Stimulated activated CD4-positive, alpha-beta T cell treated with anti-CD3 and anti-CD28 coated beads, Interleukin-12 subunit alpha, Interleukin-12 subunit beta, amount 100 ng/mL, for 24 hours (primary cell): ENCODE data around the gene PPP2R5C.

Experiments
- DNase-seq, 2 experiments: peaks; one replicate each; pipeline ENCODE4 v3.0.0-alpha.2; 2020; ENCODE audit warnings: low read depth in 2 of 2

Gene PPP2R5C

DNA sequence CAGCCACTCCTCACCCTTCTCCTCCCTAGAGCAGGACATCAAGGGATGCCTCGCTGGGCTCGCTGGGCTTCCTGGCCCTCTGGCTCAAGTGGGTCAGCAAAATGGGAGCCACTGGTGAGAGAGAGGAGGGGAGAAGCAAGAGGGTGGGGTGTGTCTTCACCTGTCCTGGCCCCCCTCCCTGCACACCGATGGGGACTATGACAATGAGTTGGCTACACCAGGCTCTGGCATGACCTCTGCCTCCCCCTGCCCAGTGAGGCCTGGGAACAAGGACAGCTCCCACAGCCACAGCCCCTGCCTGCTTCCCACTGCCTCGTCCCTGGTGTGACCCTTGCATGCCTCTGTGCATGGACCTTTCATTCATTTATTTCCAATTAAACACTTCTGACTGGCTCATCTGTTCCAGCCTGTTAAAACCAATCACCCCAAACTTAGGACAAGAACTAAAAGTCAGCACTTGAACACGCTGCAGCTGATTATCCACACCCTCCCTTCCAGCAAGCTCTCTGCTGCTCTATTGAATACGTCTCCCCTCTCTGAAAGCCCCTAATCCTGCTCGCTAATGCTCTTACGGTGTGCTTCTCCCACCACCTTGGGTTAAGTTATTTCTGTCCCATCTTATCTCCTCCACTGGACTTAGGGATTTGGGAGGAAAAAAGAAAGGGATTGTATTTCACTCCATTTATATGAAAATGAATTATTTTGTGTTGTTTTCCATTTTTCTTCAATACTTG is 5.8 kb upstream of the PPP2R5C start:
- DNase-seq = no peak

DNA sequence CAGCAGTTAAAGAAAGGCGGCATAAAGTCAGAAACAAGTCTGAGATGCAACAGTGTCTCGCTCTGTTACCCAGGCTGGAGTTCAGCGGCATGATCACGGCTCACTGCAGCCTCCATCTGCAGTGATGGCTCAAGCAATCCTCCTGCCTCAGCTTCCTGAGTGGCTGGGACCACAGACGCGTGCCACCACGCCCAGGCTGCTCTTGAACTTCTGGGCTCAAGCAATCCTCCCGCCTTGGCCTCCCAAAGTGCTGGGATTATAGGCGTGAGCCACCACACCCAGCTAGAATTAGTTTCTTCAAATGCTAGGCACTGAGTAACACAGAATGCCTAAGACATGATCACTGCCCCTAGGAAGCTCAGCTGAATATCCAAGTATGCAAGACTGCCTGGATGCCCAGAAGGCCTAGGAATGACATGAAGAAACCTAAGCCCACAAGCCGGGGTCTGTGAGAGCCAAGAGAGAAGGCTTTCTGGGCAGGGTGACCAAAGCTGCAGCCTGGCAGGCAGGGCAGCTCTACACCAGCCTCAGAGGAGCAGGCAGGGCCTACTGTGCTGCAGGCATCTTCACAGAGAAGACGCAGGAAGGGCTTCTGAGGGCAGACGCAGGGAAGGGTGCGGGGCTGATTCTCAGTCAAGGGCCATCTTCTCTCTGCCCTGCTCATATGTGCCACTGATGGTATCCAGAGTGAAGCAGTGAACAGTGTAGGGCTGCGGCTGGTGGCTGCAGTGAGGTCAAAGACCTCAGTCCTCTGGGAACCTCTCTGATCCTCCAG is 4.3 kb upstream of the PPP2R5C start:
- DNase-seq = no peak

DNA sequence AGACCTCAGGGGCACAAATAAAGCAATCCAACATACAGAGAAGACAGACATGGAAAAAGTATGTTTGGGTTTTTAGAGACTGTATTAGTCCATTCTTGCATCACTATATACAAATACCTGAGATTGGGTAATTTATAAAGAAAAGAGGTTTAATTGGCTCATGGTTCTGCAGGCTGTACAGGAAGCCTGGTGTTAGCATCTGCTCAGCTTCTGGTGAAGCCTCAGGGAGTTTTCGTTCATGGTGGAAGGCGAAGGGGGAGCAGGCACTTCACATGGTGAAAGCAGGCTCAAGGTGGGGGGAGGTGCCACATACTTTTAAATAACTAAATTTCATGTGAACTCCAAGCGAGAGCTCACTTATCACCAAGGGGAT is 3.7 kb upstream of the PPP2R5C start:
- DNase-seq = no peak

DNA sequence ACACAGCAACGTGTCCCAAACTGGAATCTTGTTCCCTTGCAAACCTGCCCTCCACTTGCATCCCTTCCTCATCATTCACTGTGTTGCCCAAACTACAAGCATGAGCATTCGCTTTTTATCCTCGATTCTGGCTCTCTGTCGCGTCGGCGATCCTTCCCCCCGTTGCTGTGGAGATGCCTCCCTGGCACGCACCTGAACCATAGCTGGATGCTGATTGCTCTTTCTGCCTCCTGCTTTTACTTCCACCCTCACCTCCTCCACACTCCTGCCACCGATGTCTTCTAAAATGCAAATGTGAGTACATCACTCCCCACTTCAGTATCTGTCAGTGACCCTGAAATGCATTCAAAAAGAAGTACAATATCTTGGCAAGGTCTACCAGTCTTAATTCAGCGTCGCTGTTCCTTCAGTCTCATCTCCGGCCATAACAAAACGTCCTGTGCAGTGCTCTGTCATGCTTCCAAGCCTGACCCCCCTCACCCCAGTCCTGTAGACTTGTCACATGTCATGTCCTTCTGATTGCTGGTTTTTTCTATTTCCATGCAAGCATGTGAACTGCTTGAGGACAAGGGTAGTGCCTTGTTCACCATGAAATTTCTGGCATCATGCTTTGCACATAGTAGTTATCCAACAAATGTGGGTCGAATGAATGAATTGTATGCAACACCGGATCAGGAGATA is 2.5 kb upstream of the PPP2R5C start:
- no peak for DNase-seq

DNA sequence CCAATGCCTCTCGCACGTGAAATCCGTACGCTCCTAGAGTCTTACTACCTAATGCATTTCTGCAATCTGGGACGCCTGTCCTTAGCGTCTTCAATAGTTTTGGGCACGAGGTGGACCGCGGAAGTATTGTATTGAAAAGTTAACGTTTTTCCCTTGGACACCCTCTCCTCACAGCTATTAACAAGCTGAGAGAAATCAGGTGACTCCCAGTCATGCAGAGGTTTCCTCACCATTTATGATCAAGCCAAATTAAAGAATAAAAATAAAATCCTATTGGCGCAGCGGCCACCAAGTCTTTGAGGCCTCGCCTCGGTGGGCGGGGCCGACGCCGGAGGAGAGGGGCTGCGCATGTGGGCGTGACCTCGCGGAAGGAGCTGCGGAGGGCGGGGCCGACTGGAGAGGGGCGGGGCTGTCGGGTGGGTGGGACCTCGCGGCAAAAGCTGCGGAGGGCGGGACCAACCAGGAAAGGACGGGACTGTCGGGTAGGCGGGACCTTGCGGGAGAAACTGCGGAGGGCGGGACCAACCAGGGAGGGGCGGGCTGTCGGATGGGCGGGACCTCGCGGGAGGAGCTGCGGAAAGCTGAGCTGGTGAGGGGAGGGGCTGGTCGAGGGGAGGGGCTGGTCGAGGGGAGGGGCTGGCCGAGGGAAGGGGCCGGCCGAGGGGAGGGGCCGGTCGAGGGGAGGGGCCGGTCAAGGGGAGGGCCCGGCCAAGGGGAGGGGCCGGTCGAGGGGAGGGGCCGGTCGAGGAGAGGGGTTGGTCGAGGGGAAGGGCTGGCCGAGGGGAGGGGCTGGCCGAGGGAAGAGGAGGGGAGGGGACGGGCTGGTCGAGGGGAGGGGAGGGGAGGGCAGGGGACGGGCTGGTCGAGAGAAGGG is 1.1 kb upstream of the PPP2R5C start:
- peak; percentile 95 for DNase-seq

DNA sequence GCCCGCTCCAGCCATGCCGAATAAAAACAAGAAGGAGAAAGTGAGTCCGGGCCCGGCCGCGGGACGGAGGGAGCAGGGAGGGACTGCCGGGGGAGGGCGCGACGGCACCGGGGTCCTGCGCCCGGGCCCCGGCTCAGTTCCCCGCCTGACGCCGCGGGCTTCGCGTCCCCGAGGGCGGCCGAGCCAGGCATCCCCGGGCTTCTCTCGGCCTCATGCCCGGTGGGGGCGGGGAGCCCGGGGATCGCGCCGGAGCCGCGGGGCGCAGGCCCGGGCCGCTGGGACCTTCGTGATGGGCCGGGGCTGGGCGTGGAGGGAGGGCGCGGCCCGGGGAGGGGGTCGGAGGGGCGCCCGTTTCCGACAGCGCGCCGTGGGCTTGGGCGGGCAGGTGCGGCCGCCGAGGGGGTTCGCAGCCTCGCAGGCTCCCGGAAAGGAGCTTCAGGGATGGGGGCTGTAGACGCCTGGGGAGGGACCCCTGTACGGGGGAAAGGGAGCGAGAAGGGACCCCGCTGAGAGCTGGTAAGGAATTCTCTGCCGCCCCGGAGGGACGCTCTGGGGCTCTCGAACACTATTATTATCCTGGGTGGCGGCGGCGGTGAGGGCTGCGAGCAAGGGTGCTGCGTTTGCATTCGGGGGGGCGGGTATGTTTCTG is 496 bp downstream of the PPP2R5C start:
- no peak for DNase-seq

DNA sequence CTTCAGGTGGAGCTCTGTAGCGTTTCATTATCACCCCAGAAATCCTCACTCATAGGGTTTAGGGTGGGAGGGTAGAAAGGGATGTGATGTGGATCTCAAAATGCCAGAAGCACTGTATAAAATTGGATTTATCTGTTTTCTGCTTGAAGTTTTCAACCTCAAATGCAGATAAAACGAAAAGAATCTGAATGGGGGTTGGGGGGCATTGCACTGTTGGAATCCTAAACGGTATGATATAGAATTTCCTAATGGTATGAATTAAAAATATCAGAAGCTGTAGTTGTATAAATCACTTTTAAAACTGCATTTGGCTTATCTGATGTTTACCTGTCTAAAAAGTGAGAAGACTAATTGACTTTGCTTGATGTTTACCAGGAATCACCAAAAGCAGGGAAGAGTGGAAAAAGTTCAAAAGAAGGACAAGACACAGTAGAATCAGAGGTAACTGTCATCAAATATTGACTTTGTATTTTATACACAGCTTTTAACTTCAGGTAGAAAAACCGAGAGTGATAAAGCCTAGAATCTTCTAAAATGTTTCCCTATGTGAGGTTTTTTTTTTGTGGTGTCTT is 1.1 kb downstream of the PPP2R5C start:
- no peak for DNase-seq

DNA sequence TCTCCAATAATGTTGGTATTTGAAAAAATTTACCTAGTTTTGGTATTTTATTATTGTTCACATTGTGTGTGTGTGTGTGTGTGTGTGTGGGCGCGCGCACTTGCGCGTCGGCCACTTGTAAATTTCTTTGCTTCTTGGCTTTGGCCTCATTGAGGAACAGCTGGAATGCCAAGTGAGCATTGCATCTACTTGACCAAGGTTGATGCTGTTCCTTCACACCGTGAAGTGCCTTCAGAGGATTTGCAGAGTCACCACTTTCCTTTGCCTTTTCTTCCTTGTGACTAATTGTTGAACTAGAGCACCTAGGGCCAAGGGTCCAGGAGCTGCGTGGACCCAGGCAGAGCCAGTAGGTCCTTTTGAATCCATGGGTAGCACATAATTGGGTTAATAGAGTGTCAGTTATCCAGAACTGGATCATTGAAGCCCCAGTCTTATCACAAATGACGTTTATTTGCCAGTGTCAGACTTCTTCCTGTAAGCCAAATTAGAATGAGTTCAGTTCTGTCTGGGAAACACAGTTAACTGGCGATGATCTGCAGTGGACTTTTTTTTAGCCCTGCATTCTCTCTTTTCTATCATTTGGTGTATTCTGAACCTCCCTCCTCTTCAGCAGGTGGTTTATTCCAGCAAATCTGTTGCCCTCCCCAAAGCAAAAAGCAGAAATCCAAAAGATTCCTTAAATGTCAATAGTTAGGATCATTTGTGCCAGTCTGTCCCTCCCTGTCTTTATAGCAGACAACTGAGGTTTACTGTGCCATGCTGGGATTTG is 2.6 kb downstream of the PPP2R5C start:
- no peak for DNase-seq

DNA sequence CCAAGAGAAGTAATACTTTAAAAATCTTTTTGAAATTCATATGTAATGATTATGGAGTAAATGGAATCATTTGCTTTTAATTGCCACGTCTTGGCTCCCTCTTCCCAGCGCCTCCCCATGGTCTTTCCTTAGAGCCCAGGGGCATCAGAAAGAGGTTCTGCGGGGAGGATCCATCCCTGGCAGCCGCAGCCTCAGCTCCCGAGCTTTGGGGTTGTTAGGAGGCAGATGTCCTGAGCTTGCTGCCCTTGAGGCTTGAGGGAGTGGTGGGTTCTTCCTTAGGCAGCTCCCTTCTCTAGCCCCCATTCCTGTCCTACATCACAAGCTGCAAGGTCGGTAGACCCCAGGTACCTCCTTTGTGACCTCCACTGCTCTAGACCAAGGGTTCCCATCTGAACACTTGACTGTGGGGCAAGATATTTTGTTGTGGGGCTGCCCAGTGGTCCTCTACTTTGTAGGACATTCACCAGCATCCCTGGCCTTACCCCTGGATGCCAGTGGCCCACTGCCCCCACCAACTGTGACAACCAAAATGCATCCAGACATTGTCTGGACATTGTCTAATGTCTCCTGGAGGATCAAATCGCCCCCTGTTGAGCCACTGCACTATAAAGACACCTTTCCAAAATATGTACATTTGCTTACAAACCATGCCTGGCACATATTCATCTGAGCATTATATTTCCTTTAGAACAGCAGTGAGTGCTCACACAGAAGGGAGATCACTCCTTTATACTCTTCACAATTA is 6.3 kb downstream of the PPP2R5C start:
- DNase-seq = no peak

DNA sequence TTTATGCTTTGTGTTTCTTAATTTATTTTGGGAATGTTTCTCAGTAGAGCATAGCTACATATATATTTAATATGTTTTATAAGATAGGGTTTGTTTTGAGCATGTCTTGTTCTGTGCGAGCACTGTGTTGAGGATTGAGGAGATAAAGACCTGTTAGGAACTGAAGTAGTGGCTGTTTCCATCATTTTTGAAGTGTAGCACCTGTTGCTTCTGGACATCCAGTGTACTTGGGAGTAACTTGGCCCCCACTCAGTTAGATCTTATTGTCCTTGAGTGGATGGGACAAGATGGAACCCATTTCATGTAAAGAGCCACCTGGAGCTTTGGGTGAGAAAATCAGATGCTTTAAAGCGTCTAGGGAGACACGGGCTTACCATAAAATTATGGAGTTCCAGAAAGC is 8.7 kb downstream of the PPP2R5C start:
- no peak for DNase-seq

DNA sequence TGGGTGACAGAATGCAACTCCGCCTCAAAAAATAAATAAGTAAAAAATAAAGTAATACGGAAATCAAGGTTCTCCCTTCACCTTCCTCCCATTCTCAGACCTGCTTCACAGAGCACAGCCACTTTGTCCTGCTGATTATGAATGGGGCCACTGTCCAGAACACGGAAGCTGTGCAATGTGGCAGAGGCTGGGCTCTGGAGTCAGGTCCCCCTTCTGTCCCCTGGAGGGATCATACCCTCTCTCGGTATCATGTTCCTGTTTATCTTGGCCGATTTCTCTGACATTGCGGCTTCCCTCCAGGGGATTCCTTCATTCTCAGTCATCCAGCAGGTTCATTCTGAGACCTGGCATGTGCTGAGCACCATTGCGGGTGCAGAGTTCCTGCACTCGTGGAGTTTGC is 11.3 kb downstream of the PPP2R5C start:
- DNase-seq = no peak

DNA sequence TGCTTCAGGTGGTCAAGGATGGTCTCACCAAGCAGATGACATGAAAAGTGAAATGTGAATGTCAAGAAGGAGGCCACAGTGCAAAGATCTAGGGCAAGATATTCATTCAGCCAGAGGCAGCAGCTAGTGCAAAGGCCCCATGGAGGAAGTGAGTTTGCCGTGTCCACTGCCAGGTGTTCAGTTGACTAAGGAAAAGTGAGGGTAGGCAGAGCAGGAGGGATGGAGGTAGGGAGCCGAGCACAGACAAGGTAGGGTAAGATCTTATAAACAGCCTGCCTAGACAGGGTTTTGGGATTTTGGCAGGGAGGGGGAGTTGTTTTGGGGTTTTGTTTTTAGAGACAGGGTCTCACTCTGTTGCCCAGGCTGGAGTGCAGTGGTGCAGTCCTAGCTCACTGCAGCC is 11.9 kb downstream of the PPP2R5C start:
- no peak for DNase-seq

DNA sequence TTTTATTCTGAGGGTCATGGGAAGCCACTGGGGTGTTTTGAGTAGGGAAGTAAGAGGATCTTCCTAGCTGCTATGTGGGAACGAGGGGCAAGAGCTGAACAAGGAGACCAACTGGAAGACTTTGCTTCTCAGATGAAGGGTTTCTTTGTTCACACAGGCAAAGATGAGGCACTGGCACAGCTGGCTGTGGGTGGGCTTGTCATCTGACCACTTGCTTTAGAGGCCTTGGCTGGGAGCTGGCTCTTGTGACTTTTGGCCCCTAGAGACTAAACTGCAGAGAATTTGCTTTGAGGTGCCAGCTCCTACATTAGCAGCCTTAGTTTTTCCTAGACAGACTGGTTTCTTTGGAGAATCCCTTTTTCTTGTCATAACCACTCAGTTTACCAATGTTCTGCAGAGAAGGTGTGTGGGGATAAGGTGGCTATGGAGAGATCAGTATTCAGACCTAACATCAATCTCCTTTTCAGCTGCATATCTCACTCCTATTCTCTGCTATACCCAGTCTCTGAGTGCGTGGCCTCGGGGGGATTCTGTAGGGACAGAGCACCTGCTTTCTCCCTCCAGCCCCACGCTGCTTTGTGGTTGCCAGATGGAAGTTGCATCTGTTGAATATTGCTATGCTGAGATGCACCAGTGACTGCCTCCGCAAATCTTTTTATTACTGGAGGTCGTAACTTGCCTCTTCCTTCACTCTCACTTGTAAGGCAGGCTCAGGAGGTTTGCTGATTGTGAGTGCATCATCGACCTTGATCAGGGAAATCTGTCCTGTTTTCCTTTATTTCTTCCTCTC is 12.7 kb downstream of the PPP2R5C start:
- no peak for DNase-seq

DNA sequence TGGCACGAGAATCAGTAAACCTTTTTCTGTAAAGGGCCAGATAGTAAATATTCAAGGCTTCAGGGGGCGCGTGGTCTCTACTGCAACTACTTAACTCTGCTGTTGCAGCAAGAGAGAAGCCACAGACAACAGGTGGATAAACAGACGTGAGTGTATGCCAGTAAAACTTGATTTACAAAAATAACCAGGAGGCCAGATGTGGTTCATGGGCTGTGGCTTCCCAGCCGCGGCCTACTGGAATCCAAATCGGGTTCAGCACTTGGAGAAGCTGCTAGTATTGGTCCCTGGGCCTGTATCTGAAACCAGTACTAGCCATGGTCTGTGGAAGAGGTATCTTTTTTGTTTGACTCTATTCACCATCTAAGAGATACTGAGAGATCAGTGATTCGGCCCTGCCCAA is 13.3 kb downstream of the PPP2R5C start:
- no peak for DNase-seq

DNA sequence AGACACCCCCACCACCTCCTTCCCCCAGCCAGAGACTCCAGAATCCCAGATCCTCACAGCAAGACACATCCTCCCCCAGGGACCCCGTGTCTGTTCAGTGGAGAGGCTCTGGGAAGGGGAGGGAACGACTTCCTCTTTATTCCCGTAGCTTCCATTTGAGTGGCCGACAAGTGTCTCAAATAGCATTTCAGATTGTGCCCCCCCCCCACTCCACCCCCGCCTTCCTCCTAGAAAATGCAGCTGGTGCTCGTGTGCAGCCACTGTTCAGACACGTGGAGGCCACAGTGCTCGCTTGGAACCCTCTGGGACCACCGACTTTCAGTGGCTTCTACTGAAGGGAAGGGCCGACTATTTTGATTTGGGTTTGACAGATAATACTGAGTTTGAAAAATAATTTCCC is 14.3 kb downstream of the PPP2R5C start:
- DNase-seq = no peak

DNA sequence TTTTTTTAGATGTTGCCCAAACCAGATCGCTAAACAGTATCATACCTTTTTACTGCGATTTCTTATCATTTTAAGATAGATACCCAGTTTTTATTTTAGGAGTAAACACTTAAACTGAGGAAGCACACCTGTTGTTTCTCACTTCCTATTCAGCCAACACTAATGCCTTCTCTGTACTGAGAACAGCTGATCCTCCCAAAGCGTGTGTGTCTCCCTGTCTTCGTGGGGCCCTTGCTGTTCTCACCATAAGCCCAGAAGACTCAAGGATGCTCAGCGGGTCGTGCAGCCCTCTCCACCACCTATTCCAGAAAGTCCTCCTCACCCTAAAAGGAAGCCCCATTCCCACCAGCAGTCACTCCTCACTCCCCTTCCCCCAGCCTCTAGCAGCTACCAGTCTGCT is 14.8 kb downstream of the PPP2R5C start:
- no peak for DNase-seq

DNA sequence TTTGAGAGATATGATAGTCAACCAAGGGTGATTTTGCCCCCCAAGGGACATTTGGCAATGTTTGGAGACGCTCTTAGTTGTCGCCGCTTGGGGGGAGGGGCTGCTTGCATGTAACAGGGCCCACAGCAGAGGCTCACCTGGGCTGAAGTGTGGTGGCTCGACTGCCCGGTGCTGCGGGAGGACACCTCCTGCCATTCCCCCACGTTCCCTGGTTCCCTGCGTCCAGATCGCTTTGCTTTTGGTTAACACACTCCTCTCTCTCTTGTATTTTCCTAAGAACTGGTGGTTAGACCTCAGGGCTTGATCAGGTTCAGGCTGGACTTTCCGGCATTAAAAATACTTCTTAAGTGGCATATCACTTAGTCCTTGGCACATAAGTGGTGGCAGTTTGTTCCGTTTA is 18.9 kb downstream of the PPP2R5C start:
- no peak for DNase-seq

DNA sequence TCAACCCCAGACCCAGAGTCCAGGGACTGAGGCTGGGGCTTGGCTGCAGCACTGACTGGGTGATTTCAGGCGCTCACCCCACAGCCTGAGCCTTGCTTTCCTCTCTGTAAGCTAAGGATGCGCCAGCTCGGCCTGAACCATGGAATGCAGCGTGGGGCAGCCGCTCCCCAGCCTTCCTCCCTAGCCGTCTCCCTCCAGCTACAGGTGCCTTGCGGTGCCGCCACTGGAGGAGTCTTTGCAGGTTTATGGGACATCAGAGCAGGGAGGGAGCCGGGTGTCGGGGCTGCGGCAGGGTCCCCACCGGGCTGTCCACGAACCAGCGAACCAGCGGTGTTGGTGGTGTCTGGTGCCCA is 19.4 kb downstream of the PPP2R5C start:
- DNase-seq = no peak
